Natural killer cell treated with Interleukin-12 subunit alpha and Interleukin-12 subunit beta and Interleukin-15 and Interleukin-18, amount 100 ng/mL, for 72 hours (primary cell): ENCODE measurements around the gene ARAP1. TPM values are rescaled to one million over a fixed set of nuclear protein-coding genes. Genes with fewer than 3 reads are reported as not detected.

ENCODE experiments used
- ATAC-seq, 2 donors: fragments of 150-1000 bp; cut with Tn5 transposase in 1 of 2; sonication (Bioruptor Pico), chemical (Tn5 transposase) in 1 of 2; 2 replicates each; pipeline ENCODE4 v1.10.0; 2021
- DNase-seq: peaks from one replicate; pipeline ENCODE4 v3.0.0; 2022; ENCODE audit warnings: low spot score
- H3K27ac Mint-ChIP-seq, 2 donors: 1 replicate in 1 of 2; 2 replicates in 1 of 2; pipeline ENCODE4 v1.8.0; 2022; ENCODE audit warnings: mixed read lengths in 2 of 2, mild to moderate bottlenecking in 1 of 2, moderate library complexity in 1 of 2
- H3K27me3 Mint-ChIP-seq, 2 donors: 1 replicate in 1 of 2; 2 replicates in 1 of 2; pipeline ENCODE4 v1.8.0; 2022; ENCODE audit warnings: mixed read lengths in 2 of 2
- H3K36me3 Mint-ChIP-seq: one replicate; pipeline ENCODE4 v1.8.0; 2022; ENCODE audit warnings: mixed read lengths
- H3K4me1 Mint-ChIP-seq, 2 donors: 1 replicate in 1 of 2; 2 replicates in 1 of 2; pipeline ENCODE4 v1.8.0; 2022; ENCODE audit warnings: low read depth in 2 of 2, mixed read lengths in 2 of 2, mild to moderate bottlenecking in 1 of 2
- H3K4me3 Mint-ChIP-seq: one replicate; pipeline ENCODE4 v1.8.0; 2022; ENCODE audit warnings: mixed read lengths
- H3K9me3 Mint-ChIP-seq: 2 replicates; pipeline ENCODE4 v1.8.0; 2022; ENCODE audit warnings: mixed read lengths
- total RNA-seq, 2 donors: library from RNA; stranded (reverse); gene quantifications; one replicate each; pipeline ENCODE4 v1.2.3, GENCODE V29; 2022

The ARAP1 gene
- total RNA-seq, 2 donors from 2014 or later: 206 to 220 TPM

DNA sequence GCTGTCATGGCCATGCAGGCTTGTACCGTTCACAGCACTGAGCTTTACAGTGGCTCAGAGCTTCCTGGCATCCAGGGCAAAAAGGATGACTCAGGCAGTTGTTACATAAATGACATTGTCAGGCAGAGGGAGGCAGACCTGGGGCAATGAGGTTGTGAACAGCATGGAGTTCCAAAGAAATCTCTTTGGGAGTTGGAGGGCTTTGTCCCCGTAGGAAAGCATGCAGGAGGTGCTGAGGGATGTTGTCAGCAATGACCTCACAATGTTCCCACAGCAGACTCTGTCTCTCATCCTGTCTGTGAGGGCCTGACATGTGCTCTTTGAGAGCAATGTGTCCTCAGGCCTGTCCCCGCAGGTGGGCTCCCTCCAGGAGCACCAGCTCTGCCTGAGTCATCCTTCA, 52.1 kb downstream of the ARAP1 start:
- no peak for DNase-seq
- Mint-ChIP-seq H3K4me3 (no peak overlapping the region), H3K27ac (peak overlapping the region in 1 of 2 donors; percentile 64), H3K36me3 (no peaks in the 10 kb centered on the region), H3K27me3 (no peaks in the 10 kb centered on the region), H3K4me1 (peaks cover 7 to 22% of the 10 kb centered on the region in 2 donors), H3K9me3 (no peaks in the 10 kb centered on the region)
- no peak for ATAC-seq

DNA sequence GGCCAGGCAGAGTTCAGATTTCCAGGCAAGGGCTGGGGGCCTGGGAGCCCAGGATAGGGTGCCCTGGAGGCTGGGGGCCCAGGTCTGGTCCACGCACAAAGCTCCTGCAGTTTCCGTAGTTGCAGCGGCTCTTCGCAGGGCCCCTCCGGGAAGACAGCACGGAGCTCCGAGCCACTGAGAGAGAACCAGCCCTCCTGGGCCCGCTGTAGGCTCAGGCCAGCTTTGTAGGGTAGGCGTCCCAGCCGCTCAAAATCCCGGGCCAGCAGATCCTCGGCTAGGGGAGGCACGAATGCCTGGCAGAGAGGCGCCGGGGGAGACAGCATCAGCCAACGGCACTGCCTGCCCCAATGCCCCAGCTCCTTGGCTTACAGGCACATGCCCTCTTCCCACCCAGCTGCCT, 54.4 kb downstream of the ARAP1 start:
- Mint-ChIP-seq H3K4me1 (peaks cover 15 to 29% of the 10 kb centered on the region in 2 donors), H3K27ac (no peak overlapping the region), H3K4me3 (no peak overlapping the region), H3K27me3 (no peaks in the 10 kb centered on the region), H3K36me3 (peaks cover 9% of the 10 kb centered on the region), H3K9me3 (no peaks in the 10 kb centered on the region)
- DNase-seq (no peak), ATAC-seq (no peak)

DNA sequence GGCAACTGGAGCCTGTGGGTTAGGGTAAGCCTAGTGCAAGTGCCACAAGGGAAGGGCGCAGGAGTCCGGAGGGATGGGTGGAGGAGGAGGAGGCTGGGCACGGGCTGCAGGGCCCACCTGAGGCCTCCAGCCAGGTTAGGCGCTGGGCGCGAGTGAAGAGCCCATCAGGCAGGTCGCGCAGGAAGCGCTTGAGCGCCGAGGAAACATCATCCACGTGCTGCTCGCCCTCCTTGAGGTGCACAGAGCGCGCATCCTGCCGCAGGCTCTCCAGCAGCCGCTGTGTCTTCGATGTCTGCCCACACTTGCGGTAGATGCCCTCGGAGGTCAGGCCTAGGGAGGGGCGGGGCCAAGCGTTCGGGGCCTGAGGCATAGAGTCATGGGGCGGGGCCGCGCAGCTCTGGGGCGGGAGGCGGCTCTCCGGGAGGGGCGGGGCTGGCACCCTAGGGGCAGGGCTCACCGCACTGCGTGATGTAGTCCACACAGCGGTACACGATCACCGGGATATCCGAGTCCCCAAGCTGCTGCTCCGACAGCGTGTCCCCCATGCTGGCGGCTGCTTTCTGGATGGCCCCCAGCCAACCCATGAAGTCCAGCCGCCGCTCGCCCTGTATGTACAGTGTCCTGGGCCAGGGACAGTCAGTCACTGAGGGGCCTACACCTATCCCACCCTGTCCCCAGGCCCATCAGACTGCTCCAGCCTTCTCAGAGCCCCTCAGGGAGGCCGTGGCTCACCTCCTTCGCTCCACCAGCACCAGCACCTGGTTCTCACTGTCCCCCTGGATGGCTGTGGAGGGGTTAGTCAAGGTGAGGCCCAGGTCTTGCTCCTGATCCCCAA, 55.1 kb downstream of the ARAP1 start:
- no peak overlapping the region for H3K27ac Mint-ChIP-seq
- no peaks in the 10 kb centered on the region for H3K27me3 Mint-ChIP-seq
- ATAC-seq: no peak
- H3K4me1 Mint-ChIP-seq: peaks cover 15 to 29% of the 10 kb centered on the region in 2 donors
- no peaks in the 10 kb centered on the region for H3K9me3 Mint-ChIP-seq
- no peak for DNase-seq
- H3K4me3 Mint-ChIP-seq: no peak overlapping the region
- H3K36me3 Mint-ChIP-seq: peaks cover 9% of the 10 kb centered on the region

DNA sequence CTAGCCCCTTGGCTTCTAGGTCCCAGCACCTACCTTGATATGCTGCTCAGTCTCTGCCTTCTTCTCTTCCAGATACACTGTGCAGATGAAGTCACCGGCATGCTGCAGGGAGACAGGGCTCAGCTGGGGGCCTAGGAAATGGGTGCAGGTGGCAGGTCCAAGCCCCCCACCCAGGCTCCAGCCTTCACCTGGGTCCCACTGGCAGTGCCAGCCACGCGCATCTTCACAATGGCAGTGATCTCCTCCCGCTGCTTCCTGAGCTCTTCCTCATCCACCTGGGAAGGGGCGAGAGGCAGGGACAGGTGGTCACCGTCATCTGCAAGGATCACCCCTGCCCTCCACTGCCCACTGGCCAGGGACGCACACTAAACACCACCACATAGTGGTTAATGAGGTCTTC, 56.9 kb downstream of the ARAP1 start:
- DNase-seq (no peak), ATAC-seq (no peak)
- no peaks in the 10 kb centered on the region for H3K27me3 Mint-ChIP-seq
- no peak overlapping the region for H3K27ac Mint-ChIP-seq
- peaks cover 9% of the 10 kb centered on the region for H3K36me3 Mint-ChIP-seq
- no peak overlapping the region for H3K4me3 Mint-ChIP-seq
- no peaks in the 10 kb centered on the region for H3K9me3 Mint-ChIP-seq
- H3K4me1 Mint-ChIP-seq: peaks cover 19 to 32% of the 10 kb centered on the region in 2 donors

DNA sequence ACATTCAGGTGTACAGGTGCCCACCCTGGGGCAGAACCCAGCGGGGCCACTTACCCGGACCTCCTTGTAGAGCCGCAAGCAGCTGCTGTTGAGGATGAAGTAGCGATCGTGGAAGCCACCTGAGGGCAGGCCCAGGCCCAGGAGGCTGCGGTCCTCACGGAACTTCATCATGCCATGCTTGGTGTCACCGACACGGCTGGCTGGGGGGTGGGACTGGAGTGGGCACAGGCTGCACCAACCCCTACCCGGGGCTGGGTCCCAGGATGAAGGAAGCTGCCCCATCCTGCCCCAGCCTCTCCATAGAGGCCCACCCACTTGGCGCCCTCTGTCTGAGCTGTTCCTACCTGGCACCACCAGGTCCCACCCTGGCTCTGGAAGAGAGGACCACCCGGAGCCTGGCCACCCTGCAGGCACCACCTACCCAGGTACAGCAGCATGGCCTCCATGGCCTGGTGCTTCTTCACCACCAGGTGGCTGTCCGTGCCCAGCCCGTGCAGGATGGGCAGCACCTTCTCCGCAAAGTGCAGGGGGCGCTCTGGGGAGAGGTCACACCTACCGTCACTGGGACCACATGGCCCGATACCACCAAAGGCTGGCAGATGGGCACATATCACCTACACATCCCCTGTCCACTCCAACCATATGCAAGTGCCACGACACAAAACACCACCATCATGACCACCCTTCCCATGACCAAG, 58.8 kb downstream of the ARAP1 start:
- DNase-seq: no peak
- Mint-ChIP-seq H3K27ac (no peak overlapping the region), H3K4me3 (no peak overlapping the region), H3K4me1 (peaks cover 20 to 28% of the 10 kb centered on the region in 2 donors), H3K27me3 (no peaks in the 10 kb centered on the region), H3K9me3 (no peaks in the 10 kb centered on the region), H3K36me3 (peaks cover 15% of the 10 kb centered on the region)
- ATAC-seq: no peak

DNA sequence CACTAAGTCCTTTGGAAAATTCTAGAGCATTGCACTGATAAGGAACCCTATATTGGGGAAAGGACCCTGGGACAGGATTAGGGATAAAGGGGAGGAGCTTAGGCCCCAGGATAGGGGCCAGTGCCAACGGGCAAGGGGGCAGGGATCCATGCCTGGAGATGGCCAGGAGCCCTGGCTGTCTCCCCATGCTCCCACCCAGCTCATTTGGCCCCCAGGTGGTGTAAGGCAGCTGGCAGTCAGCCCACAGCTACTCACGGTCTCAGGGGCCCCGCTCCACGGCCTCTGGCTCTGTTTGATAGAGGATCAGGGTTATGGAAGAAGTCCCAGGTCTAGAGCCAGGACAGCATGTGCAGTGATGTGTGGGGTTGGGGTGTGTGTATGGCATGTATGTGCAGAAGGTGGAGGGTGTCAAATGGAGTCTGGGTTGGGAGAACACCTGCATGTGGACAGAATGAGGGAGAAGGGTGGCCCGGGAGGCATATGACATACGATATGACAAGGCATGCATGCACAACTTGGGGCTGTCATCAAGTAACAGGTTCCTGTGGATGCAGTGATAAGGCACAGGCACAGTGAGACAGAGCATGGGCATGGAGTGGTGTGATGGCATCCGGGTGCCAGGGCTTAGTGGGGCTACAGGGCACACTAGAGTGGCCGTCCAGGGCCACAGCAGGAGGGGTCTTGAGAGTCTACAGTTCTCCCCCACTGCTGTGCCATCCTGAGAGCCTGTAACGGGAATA, 59.5 kb downstream of the ARAP1 start:
- Mint-ChIP-seq H3K27ac (no peak overlapping the region), H3K27me3 (no peaks in the 10 kb centered on the region), H3K4me1 (peaks cover 20 to 25% of the 10 kb centered on the region in 2 donors), H3K9me3 (no peaks in the 10 kb centered on the region), H3K36me3 (peaks cover 15% of the 10 kb centered on the region), H3K4me3 (no peak overlapping the region)
- no peak for DNase-seq
- no peak for ATAC-seq

DNA sequence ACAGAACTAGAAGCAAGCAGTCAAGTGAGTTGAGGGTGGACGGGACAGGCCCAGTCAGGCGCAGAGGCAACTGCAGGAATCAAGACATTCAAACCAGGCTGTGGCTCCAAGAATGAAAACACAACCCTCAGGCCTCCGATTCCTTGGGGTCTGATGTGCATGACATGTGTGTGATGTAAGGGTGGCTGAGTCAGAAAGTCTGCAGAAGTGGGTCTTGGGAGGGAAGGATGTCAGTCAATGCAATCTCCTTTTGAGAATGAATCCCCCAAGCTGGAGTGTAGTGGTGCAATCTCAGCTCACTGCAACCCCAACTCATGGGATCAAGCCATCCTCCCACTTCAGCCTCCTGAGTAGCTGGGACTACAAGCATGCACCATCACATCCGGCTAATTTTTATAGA, 62.0 kb downstream of the ARAP1 start:
- no peak for ATAC-seq
- Mint-ChIP-seq H3K36me3 (peaks cover 15% of the 10 kb centered on the region), H3K4me3 (no peak overlapping the region)

DNA sequence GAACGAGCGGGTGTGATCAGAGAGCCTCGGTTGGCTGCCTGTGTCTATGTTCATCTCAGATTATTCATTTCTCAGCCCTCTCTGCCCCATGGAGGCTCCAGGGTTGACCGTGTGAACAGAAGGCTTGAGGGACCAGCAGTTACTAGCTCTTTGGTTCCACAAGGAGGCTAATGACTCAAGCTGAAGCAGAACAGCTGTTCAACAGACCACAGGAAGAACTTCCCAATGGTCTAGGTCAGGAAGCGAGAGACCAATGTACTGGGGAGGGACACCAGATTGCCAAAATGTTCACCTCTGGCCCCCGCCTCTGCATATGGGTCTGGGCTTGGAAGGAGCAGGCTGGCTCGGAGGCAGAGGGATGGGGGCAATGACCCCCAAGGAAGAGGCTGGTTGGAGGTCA, 63.3 kb downstream of the ARAP1 start:
- no peak overlapping the region for H3K4me3 Mint-ChIP-seq
- peaks cover 24 to 25% of the 10 kb centered on the region in 2 donors for H3K4me1 Mint-ChIP-seq

More for the DNA sequence above, 62.0 kb downstream of the ARAP1 start:
- peak overlapping the region in 1 of 2 donors; percentile 23 for H3K27ac Mint-ChIP-seq
- no peaks in the 10 kb centered on the region for H3K27me3 Mint-ChIP-seq
- DNase-seq: no peak
- peaks cover 31 to 33% of the 10 kb centered on the region in 2 donors for H3K4me1 Mint-ChIP-seq
- H3K9me3 Mint-ChIP-seq: no peaks in the 10 kb centered on the region

DNA sequence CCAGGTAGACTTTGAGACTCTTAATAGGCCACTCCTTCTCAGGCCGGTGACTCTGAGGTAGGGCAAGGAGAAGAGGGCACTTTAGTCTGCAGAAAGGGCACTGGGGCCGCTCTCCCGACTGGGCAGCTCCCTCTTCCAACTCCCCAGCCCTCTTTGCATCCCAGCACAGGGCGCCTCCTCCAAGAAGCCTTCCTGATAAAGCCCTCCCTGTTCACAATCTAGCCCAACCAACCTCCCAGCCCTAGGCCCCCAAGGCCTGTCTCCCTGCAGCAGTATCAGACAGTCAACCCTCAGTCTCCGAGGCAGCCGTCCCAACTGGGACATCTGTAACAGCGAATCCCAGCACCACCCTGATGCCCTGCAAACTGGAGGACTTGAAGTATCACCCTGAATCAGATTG, 63.7 kb downstream of the ARAP1 start:
- ATAC-seq: no peak
- no peak for DNase-seq
- Mint-ChIP-seq H3K9me3 (no peaks in the 10 kb centered on the region), H3K4me1 (peaks cover 24% of the 10 kb centered on the region in 2 donors), H3K27ac (peak overlapping the region; percentile 19 to 23), H3K4me3 (no peak overlapping the region), H3K36me3 (peaks cover 6% of the 10 kb centered on the region), H3K27me3 (no peaks in the 10 kb centered on the region)

More for the DNA sequence above, 63.3 kb downstream of the ARAP1 start:
- no peaks in the 10 kb centered on the region for H3K27me3 Mint-ChIP-seq
- peaks cover 8% of the 10 kb centered on the region for H3K36me3 Mint-ChIP-seq
- DNase-seq: no peak
- no peaks in the 10 kb centered on the region for H3K9me3 Mint-ChIP-seq
- peak overlapping the region; percentile 19 to 23 for H3K27ac Mint-ChIP-seq
- no peak for ATAC-seq

DNA sequence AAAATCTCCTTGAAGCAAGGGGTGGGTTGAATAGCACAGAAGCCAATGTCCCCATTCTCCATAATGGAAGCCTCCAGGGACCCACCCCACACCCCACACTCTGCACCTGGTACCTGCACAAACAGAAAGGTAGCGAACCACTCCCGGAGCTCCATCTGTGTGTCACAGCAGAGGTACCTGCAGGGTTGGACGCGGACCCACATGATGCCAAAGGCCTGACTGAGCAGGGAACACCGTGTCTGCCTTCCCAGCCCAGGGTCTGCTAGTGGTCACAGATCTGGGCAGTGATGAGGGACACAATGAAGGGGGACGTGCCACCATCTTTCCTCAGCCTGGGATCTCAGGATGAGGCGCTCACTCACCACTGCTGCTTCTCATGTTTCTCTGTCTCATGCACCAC, 64.9 kb downstream of the ARAP1 start:
- H3K4me3 Mint-ChIP-seq: no peak overlapping the region
- DNase-seq (no peak), ATAC-seq (no peak)
- H3K9me3 Mint-ChIP-seq: no peaks in the 10 kb centered on the region
- H3K27ac Mint-ChIP-seq: peak overlapping the region; percentile 70 to 79
- no peaks in the 10 kb centered on the region for H3K27me3 Mint-ChIP-seq
- H3K36me3 Mint-ChIP-seq: peaks cover 6% of the 10 kb centered on the region
- peaks cover 23 to 24% of the 10 kb centered on the region in 2 donors for H3K4me1 Mint-ChIP-seq

DNA sequence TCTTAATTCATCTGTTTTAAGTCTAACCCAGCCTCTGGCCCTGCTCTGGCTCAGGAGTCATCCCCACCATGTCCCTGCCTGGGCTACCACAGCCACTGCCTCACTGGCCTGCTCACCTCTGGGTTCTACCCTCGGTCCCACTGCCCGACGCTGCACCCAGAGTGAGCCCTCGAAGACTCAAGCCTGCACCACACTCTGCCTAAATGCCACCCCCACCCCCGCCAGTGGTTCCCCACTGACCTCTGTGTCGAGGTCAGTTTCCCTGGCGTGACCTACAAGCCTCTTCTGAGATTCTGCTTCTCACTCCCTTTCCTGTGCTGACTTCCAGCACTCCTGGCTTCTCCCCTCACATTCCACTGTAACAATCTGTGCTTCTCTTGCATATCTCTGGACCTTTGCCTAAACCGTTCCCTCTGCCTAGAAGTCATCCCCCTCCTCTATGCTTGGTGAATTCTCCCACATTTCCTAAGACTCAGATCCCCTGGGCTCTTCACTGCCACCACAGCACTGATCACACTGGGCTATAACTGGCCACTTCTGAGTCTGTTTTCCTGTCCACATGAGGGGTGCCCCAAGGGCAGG, 65.5 kb downstream of the ARAP1 start:
- Mint-ChIP-seq H3K4me1 (peaks cover 24 to 27% of the 10 kb centered on the region in 2 donors), H3K4me3 (no peak overlapping the region), H3K27ac (peak overlapping the region; percentile 70 to 79), H3K27me3 (no peaks in the 10 kb centered on the region), H3K36me3 (peaks cover 6% of the 10 kb centered on the region), H3K9me3 (no peaks in the 10 kb centered on the region)
- DNase-seq: no peak
- no peak for ATAC-seq

DNA sequence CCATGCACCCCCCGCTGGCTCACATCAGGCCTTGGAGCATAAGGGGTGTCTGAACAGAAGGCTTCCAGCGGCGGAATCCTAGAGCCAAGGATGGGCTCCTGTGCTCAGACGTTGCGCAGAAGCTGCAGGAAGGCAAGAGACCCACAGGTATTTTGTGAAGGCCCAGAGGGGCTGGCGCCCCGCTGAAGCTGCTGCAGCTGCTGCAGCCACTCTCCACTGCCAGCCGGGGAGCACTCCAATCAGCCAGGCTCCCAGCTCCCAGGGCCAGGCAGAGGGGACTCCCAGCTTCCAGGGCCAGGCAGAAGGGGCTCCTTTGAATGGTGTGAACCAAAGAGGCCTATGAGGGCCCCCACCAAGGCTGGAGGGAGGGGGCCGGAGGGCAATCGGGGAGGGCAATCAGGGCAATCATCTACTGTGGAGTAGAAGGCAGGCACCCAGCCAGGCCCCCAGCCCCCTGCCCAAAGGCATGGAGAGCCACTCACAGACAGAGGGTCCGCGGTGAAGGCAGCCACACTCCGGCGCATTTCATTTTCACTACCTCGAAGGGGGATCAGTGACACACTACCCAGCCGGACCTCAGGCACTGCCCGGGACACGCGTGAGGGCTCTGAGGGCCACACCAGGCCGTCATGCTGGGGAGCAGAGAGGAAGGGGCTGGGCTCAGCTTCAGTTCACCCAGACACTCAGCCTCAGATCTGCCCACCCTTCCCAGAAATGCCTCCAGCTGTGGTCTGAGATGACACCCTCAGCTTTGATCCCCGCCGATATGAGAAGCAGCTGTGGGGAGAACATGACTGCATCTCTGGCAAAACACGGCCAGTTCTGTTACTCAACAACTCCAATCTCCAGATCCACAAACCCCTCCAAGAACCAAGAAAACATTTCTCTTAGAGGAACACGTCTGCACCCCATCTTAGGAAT, 66.4 kb downstream of the ARAP1 start:
- Mint-ChIP-seq H3K36me3 (peaks cover 6% of the 10 kb centered on the region), H3K27me3 (no peaks in the 10 kb centered on the region), H3K9me3 (no peaks in the 10 kb centered on the region), H3K4me1 (peaks cover 24 to 31% of the 10 kb centered on the region in 2 donors), H3K27ac (peak overlapping the region; percentile 70 to 79), H3K4me3 (no peak overlapping the region)
- ATAC-seq (no peak), DNase-seq (no peak)
